Upper lobe of right lung (tissue), 1 donor: ENCODE data around the gene TACC2. TPM values are rescaled to one million over a fixed set of nuclear protein-coding genes. Genes with fewer than 3 reads are reported as not detected.

ENCODE experiments used
- ATAC-seq: fragments of 200-7000 bp; cut with Tn5 transposase; one replicate; pipeline ENCODE4 v1.9.1; 2020; ENCODE audit warnings: mild to moderate bottlenecking, moderate library complexity
- DNase-seq: peaks from one replicate; pipeline ENCODE4 v3.0.0-alpha.2; 2020
- H3K27ac ChIP-seq: fragments of 200-600 bp; one replicate; pipeline ENCODE4 v1.8.0; 2022
- H3K27me3 ChIP-seq: fragments of 200-600 bp; one replicate; pipeline ENCODE4 v1.8.0; 2022; ENCODE audit warnings: mild to moderate bottlenecking
- H3K36me3 ChIP-seq: fragments of 200-600 bp; one replicate; pipeline ENCODE4 v1.8.0; 2022
- H3K4me1 ChIP-seq: fragments of 200-600 bp; one replicate; pipeline ENCODE4 v1.8.0; 2022
- H3K4me3 ChIP-seq: fragments of 200-600 bp; one replicate; pipeline ENCODE4 v1.8.0; 2022; ENCODE audit warnings: mild to moderate bottlenecking
- H3K9me3 ChIP-seq: fragments of 200-600 bp; one replicate; pipeline ENCODE4 v1.8.0; 2022
- CTCF ChIP-seq: fragments of 200-600 bp; IDR thresholded peaks from one replicate; pipeline ENCODE4 v1.8.0; 2022; ENCODE audit warnings: antibody characterized with exemption
- intact Hi-C: fragments of 100-400 bp; cut with DNase I; formaldehyde crosslinking; loops from one replicate; pipeline ENCODE4 v1.11.0; 2022
- total RNA-seq: library from RNA; stranded (reverse); fragmentation: NEBNext Ultra II Directional; extraction: Animal tissue kit (Norgen Biotek cat#: 25700); gene quantifications from one replicate; pipeline ENCODE4 v1.2.1, GENCODE V29; 2021
- donor health status: DM: no; HTN: yes; CAD: no; lungs with severe emphysema.

TACC2 gene
- total RNA-seq, 1 donor from 2014 or later: 236 TPM

- intact Hi-C loops: no loop called here
- Histone ChIP-seq H3K27ac (no peak overlapping the region), H3K36me3 (peaks cover 2% of the 10 kb centered on the region), H3K9me3 (no peaks in the 10 kb centered on the region), H3K4me1 (no peaks in the 10 kb centered on the region), H3K27me3 (no peaks in the 10 kb centered on the region), H3K4me3 (no peak overlapping the region)
- no peak for TF ChIP-seq CTCF
- DNase-seq: no peak
- ATAC-seq: peak; percentile 14
These were observed 215.9 kb downstream of the TACC2 start for GRCh38 chr10:122204691-122205489.

- peaks cover 14% of the 10 kb centered on the region for H3K36me3 ChIP-seq
- H3K27ac ChIP-seq: no peak overlapping the region
- peak; percentile 5 for TF ChIP-seq CTCF
- intact Hi-C loops: no loop called here
- H3K4me3 ChIP-seq: no peak overlapping the region
- DNase-seq: no peak
- H3K9me3 ChIP-seq: no peaks in the 10 kb centered on the region
- no peaks in the 10 kb centered on the region for H3K27me3 ChIP-seq
- no peak for ATAC-seq
- H3K4me1 ChIP-seq: no peaks in the 10 kb centered on the region
These were observed 217.6 kb downstream of the TACC2 start for GRCh38 chr10:122206471-122207065.

- TF ChIP-seq CTCF: no peak
- intact Hi-C loops: no loop called here
- ATAC-seq: no peak
These were observed 218.2 kb downstream of the TACC2 start for GRCh38 chr10:122207163-122207562.

GRCh38 chr10:122207596-122207995, 218.6 kb downstream of the TACC2 start:
- H3K27ac ChIP-seq: no peak overlapping the region
- TF ChIP-seq CTCF: no peak
- no peaks in the 10 kb centered on the region for H3K27me3 ChIP-seq
- no peak overlapping the region for H3K4me3 ChIP-seq
- H3K36me3 ChIP-seq: peaks cover 24% of the 10 kb centered on the region
- no peak for ATAC-seq
- H3K9me3 ChIP-seq: no peaks in the 10 kb centered on the region
- no peaks in the 10 kb centered on the region for H3K4me1 ChIP-seq
- DNase-seq: no peak
- intact Hi-C loops: no loop called here

More at GRCh38 chr10:122207163-122207562, 218.2 kb downstream of the TACC2 start:
- no peaks in the 10 kb centered on the region for H3K9me3 ChIP-seq
- H3K4me3 ChIP-seq: no peak overlapping the region
- DNase-seq: no peak
- H3K36me3 ChIP-seq: peaks cover 20% of the 10 kb centered on the region
- H3K4me1 ChIP-seq: no peaks in the 10 kb centered on the region
- H3K27me3 ChIP-seq: no peaks in the 10 kb centered on the region
- no peak overlapping the region for H3K27ac ChIP-seq

- intact Hi-C loops: no loop called here
- Histone ChIP-seq H3K36me3 (peaks cover 34% of the 10 kb centered on the region), H3K27ac (no peak overlapping the region), H3K4me1 (no peaks in the 10 kb centered on the region), H3K27me3 (no peaks in the 10 kb centered on the region), H3K9me3 (no peaks in the 10 kb centered on the region), H3K4me3 (no peak overlapping the region)
- no peak for TF ChIP-seq CTCF
- ATAC-seq (no peak), DNase-seq (no peak)
These were observed 219.8 kb downstream of the TACC2 start for GRCh38 chr10:122208571-122209430.
